Measurements from ENCODE around the gene ZFPM1.

DNA sequence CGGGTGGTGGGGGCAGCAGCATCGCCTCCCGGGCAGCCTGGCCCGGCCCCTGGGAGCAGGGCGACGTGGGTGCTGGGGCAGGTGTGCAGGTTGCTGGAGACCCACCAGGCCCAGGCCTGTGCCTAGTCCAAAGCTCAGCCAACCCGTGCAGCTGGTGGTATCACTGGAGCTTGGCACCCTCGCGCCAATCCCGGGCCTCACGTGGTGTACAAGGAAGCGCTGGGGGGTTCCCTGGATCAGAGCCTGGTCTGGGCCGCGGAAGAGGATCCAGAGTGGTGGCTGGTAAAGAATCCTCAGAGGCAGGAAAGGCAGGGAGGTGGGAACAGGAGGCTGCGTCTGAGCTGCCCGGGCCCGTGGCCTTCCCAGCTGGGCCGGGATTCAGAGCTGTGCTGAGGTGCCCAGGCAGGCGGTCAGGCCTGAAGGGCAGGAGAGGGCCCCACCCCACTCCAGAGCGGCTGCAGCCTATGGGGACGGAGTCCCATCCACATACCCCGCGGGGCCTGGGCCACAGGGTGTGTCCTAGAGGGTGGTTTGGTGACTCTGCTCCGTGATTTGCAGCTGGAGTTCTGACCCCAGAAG is 36.2 kb downstream of the ZFPM1 start:
- TF ChIP-seq, protein P1, sequence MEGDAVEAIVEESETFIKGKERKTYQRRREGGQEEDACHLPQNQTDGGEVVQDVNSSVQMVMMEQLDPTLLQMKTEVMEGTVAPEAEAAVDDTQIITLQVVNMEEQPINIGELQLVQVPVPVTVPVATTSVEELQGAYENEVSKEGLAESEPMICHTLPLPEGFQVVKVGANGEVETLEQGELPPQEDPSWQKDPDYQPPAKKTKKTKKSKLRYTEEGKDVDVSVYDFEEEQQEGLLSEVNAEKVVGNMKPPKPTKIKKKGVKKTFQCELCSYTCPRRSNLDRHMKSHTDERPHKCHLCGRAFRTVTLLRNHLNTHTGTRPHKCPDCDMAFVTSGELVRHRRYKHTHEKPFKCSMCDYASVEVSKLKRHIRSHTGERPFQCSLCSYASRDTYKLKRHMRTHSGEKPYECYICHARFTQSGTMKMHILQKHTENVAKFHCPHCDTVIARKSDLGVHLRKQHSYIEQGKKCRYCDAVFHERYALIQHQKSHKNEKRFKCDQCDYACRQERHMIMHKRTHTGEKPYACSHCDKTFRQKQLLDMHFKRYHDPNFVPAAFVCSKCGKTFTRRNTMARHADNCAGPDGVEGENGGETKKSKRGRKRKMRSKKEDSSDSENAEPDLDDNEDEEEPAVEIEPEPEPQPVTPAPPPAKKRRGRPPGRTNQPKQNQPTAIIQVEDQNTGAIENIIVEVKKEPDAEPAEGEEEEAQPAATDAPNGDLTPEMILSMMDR (IDR thresholded peaks at IDR 0.05) = no peak
- TF ChIP-seq POLR2A (IDR thresholded peaks at IDR 0.05) = no peak
